ENCODE measurements around the gene LCLAT1. TPM values are rescaled to one million over a fixed set of nuclear protein-coding genes. Genes with fewer than 3 reads are reported as not detected.

Gene LCLAT1
- total RNA-seq, 1 donor from 2014 or later = 31.4 TPM

DNA sequence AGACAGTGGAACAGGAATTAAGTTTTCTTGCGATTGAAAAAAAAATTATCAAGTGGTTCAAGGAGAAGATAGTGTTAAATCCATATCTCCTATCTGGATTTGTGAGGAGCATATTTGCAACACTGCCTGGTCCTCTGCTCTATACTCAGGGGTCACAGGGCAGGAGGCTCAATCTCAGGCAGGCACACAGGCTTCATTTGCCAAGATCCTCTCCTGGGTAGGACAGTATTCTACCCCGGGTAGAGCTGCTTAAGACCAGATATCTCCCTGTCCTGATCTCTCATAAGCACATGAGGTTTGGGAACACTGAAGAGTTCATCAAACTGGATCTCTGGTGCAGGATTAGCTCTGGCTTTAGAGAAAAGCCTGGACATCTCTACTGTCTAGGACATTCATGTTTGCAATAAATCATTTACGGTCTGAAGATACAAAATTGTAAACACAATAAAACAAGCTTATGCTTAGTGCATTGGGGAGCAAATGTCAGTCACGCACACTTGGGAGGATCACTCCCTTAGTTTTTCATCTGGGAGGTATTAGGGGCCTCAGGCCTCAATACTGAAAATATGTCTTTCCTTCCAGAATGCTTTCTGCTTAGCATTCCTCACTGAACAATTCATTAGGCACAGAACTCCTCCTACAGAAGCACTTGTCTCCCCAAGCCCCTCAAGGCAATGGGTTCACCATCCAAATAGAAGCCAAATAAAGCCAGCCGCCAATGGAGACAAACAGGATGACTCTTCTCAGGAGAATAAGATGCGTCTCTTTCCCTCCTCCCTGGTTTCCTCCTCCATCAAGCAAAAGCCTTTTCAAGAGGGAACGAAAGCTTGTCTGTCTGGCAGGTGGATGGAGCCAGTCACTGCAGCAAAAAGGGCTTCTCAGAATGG is 34.1 kb upstream of the LCLAT1 start:
- Mint-ChIP-seq H3K36me3 (ENCODE audit: low read depth) (no peaks in the 10 kb centered on the region), H3K4me1 (peaks cover 42% of the 10 kb centered on the region), H3K27ac (no peak overlapping the region), H3K4me3 (no peak overlapping the region), H3K9me3 (peaks cover 5% of the 10 kb centered on the region), H3K27me3 (no peaks in the 10 kb centered on the region)
- intact Hi-C loops (cut with micrococcal nuclease) = loop anchor here (5.0 kb wide), 1 partner anchor 34 kb away; the partner anchor contains the start of gene LCLAT1
- DNase-seq = no peak

DNA sequence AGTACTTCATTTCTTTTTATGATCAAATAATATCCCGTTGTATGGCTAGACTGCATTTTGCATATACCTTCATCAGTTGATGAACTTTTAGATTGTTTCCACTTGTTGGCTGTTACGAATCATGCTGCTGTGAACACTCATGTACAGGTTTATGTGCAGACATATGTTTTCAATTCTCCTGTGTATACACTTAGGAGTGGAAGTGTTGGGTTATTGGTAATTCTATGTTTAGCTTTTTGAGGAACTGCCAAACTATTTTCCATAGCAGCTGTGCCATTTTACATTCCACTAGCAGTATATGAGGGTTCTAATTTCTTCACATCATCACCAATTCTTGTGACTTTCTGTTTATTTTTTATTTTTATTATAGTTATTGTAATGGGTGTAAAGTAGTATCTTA is 32.1 kb upstream of the LCLAT1 start:
- Mint-ChIP-seq H3K4me3 (no peak overlapping the region), H3K4me1 (peaks cover 23% of the 10 kb centered on the region), H3K9me3 (peaks cover 5% of the 10 kb centered on the region), H3K27me3 (no peaks in the 10 kb centered on the region), H3K36me3 (ENCODE audit: low read depth) (no peaks in the 10 kb centered on the region), H3K27ac (no peak overlapping the region)
- no peak for DNase-seq
- intact Hi-C loops (cut with micrococcal nuclease) = loop anchor here (5.0 kb wide), 1 partner anchor 32 kb away; the partner anchor contains the start of gene LCLAT1

DNA sequence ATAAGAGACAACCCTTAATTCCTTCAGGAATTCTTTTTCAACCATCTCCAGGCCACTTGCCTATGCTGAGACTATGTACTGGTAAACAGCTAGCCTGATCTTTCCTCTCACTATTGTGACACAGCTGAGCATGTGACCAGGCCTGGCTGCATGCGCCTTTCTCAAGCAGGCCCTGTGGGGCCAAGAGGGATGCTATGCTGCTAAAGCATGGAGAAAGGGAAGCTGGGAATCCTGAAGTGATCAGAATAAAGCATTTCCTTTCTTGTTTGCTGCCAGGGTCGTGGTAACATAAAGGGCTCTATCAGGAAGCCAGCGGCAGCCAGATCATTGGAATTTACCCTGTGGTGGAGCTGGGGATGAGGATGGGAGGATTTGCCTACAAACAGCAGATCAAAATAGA is 29.8 kb upstream of the LCLAT1 start:
- no peak for DNase-seq
- no peaks in the 10 kb centered on the region for H3K27me3 Mint-ChIP-seq
- peak overlapping the region; percentile 2 for H3K27ac Mint-ChIP-seq
- peaks cover 26% of the 10 kb centered on the region for H3K4me1 Mint-ChIP-seq
- H3K4me3 Mint-ChIP-seq = no peak overlapping the region
- intact Hi-C loops (cut with micrococcal nuclease) = no loop called here
- H3K9me3 Mint-ChIP-seq = peaks cover 5% of the 10 kb centered on the region
- no peaks in the 10 kb centered on the region for H3K36me3 Mint-ChIP-seq (ENCODE audit: low read depth)

DNA sequence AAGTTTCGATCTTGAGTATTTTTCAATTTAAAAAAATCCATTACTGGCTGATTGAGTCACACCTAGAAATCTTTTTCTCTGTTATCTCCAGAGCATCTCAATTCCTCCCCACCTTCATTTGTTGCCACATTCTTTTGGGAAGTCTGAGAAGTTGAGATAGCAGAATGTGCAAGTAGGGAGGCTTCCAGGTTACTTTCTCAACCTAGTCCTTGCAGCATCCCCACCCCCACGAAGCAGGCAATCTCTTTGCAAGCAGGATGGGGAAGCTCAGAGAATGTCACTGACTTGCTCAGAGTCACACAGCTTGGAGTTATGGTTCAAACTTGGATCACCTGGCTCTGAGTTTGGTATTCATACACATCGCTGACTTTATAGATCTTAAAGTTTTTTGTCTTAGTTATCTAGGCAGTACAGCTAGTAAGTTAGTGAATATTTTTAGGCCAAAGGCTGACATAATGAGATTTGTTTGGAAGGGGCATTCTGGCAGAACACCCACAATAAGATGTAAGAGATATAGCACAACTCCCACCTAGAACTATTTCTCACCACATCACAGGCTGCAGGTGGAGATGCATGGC is 25.9 kb upstream of the LCLAT1 start:
- H3K4me1 Mint-ChIP-seq = peaks cover 31% of the 10 kb centered on the region
- H3K27ac Mint-ChIP-seq = peak overlapping the region; percentile 89
- H3K4me3 Mint-ChIP-seq = peak overlapping the region; percentile 62
- no peaks in the 10 kb centered on the region for H3K27me3 Mint-ChIP-seq
- H3K9me3 Mint-ChIP-seq = peaks cover 2% of the 10 kb centered on the region
- peak; percentile 71 for DNase-seq
- H3K36me3 Mint-ChIP-seq (ENCODE audit: low read depth) = peaks cover under 1% of the 10 kb centered on the region
- intact Hi-C loops (cut with micrococcal nuclease) = loop anchor here (1.0 to 10.0 kb wide), 2 partner anchors 11 to 284 kb away; no protein-coding TSS in a partner anchor

DNA sequence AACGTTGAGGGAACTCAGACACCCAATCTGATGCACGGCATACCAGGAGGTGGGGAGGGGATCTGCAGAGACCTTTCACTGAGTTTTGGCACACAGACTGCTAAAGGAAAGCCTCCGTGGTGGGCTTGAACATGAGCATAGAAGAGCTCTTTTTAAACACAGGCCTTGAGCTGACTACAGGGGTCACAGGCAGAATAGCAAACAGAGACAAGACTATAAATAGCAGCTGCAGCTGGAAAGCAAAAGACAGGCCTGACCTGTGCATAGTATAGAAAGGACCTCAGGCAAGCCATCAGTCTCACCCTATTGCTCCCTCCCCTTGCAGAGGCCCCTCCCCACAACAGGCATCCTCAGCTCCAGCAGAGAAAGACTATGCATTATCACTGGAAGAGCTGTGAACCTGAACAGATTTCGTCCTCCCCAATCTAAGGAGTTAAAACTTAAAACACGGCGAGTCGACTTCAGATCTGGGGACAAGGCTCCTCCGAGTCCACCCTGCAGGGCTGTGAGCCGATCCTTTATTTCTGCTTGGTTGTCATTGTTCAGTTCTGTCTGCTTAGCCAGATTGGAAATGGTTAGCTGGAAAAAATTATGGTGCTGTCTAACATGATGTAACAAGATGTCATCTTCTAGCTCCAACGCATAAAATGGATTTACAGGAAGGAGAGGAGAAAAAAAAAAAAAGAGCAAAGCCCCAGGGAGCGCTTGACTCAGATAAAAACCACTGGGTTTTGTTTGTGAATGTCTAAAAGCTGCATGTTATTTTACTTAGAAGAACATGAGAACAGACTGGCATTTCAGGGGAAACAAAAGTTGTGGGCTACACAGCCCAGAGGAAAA is 25.2 kb upstream of the LCLAT1 start:
- H3K36me3 Mint-ChIP-seq (ENCODE audit: low read depth) = peaks cover 4% of the 10 kb centered on the region
- peak; percentile 76 for DNase-seq
- no peaks in the 10 kb centered on the region for H3K27me3 Mint-ChIP-seq
- peaks cover 7% of the 10 kb centered on the region for H3K9me3 Mint-ChIP-seq
- H3K4me1 Mint-ChIP-seq = peaks cover 34% of the 10 kb centered on the region
- intact Hi-C loops (cut with micrococcal nuclease) = loop anchor here (1.0 to 10.0 kb wide), 15 partner anchors 12 to 283 kb away; partner anchors contain the start of genes LBH, LCLAT1 and YPEL5
- H3K4me3 Mint-ChIP-seq = peak overlapping the region; percentile 62
- peak overlapping the region; percentile 89 for H3K27ac Mint-ChIP-seq

DNA sequence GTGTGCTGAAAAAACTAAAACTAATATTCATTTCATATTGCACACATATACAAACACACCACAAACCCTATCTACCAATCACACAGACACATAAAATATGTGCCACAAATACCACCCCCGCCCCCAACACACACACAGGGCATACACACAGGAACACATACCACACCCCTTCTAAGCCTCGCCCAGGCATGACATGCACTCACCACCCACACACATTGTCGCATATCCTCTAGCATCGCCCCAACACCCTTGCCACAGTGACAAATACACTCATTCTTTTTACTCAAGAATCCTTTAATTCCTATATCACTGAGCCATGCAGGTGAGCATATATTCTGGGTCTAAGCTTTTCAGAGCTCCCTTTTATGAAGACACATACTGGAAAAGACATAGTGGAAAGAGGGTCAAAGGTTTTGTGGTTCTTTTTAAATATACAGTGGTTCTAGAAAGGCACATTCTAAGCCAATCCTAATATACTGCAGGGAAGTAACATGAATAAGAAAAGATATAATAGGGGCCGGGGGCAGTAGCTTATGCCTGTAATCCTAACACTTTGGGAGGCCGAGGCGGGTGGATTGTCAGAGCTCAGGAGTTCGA is 24.5 kb upstream of the LCLAT1 start:
- Mint-ChIP-seq H3K27ac (peak overlapping the region; percentile 89), H3K27me3 (no peaks in the 10 kb centered on the region), H3K4me3 (peak overlapping the region; percentile 62), H3K4me1 (peaks cover 31% of the 10 kb centered on the region), H3K9me3 (peaks cover 7% of the 10 kb centered on the region), H3K36me3 (ENCODE audit: low read depth) (peaks cover 4% of the 10 kb centered on the region)
- intact Hi-C loops (cut with micrococcal nuclease) = loop anchor here (1.0 to 10.0 kb wide), 14 partner anchors 18 to 282 kb away; partner anchors contain the start of genes LBH, LCLAT1 and YPEL5
- peak; percentile 90 for DNase-seq

DNA sequence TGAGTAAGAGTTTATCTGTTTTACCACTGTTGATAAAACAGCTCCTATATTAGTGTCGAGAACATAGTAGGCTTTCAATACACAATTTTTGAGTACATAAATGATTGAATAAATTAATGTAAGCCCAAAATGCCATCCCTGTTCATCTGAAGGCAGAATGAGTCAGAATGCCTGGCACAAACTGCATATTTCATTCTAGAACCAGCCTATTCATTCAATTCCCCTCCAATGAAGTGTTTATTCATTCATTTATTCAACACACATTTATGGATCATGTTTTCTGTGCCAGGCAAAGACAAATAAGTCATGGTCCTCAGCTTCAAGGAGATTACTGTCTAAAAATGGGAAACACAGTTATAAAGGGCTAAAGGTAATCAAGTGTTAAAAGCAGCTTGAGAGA is 22.8 kb upstream of the LCLAT1 start:
- peaks cover 7% of the 10 kb centered on the region for H3K9me3 Mint-ChIP-seq
- no peak overlapping the region for H3K27ac Mint-ChIP-seq
- intact Hi-C loops (cut with micrococcal nuclease) = loop anchor here (10.0 kb wide), 1 partner anchor 281 kb away; no protein-coding TSS in a partner anchor
- DNase-seq = no peak
- peaks cover 6% of the 10 kb centered on the region for H3K36me3 Mint-ChIP-seq (ENCODE audit: low read depth)
- no peak overlapping the region for H3K4me3 Mint-ChIP-seq
- H3K4me1 Mint-ChIP-seq = peaks cover 45% of the 10 kb centered on the region
- H3K27me3 Mint-ChIP-seq = no peaks in the 10 kb centered on the region

DNA sequence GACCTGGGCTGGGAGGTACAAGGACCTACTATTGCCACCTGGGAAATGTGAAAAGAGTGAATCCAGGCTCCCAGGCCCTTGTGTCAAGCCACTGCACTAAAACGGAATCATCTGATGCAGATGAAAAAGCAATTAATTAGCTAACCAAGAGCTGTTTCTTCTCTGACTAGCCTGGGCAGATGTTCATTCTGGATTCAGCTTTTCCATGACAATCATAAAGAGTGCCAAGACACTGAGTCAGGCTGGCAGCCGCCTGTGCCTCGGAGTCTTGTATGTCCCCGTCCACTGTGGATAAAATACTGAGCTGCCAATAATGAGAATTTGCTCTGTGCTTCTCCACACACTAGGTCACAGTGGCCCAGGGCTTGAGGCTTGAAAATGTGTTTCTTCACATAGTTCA is 21.7 kb upstream of the LCLAT1 start:
- DNase-seq = no peak
- Mint-ChIP-seq H3K9me3 (peaks cover 7% of the 10 kb centered on the region), H3K27ac (no peak overlapping the region), H3K4me1 (peaks cover 46% of the 10 kb centered on the region), H3K27me3 (no peaks in the 10 kb centered on the region), H3K36me3 (ENCODE audit: low read depth) (peaks cover 6% of the 10 kb centered on the region), H3K4me3 (no peak overlapping the region)
- intact Hi-C loops (cut with micrococcal nuclease) = loop anchor here (10.0 kb wide), 1 partner anchor 279 kb away; no protein-coding TSS in a partner anchor

DNA sequence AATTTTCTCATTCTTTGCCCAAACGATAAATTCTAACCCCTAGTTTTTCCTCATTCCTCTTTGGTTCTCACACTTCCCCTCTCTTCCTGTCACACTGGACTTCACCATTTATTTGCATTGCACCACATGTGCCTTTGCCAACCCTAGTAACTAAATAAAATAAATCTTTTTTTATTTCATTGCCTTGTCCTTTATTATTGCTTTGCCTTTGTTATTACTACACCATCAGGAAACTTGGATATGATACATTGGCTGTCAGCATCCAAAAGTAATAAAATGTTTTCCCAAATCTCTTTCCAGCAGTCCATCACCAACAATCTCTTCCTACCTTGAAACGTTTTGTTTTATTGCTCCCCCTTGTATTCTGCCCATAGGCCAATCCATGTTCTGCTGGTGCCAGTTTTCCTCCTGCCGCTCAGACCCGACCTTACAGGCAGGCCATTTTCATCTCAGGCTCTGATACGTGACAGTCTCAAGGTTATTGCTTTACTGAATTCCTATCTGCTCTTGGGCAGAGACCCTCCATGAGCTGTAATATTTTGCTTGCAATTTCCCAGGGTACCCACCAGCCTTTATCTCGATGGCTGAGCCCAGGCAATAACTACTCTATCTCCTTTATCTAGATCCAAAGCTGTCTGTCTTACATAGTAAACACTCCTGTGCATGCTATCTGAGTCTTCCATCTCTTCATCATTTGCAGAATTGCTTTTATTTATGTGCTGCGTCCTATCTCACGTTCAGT is 19.3 kb upstream of the LCLAT1 start:
- H3K9me3 Mint-ChIP-seq = peaks cover 7% of the 10 kb centered on the region
- H3K36me3 Mint-ChIP-seq (ENCODE audit: low read depth) = peaks cover 6% of the 10 kb centered on the region
- H3K27ac Mint-ChIP-seq = peak overlapping the region; percentile 78
- H3K4me3 Mint-ChIP-seq = peak overlapping the region; percentile 39
- no peak for DNase-seq
- intact Hi-C loops (cut with micrococcal nuclease) = loop anchor here (1.0 to 10.0 kb wide), 2 partner anchors 19 to 277 kb away; no protein-coding TSS in a partner anchor
- peaks cover 27% of the 10 kb centered on the region for H3K4me1 Mint-ChIP-seq
- no peaks in the 10 kb centered on the region for H3K27me3 Mint-ChIP-seq

DNA sequence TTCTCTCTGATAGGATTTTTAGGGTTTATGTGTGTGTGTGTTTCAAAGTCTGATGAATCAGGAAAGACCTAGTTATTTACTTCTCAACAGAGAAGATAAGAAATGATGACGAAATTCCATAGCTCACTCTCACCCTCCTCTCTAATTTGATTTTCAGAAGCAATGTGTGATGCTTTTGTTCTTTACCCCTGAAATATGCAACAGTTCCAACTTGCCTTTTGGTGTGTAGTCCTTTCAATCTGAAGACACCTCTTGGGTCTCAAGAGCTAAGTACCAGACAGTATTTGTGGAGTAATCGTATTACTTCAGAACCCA is 18.7 kb upstream of the LCLAT1 start:
- intact Hi-C loops (cut with micrococcal nuclease) = loop anchor here (1.0 to 10.0 kb wide), 2 partner anchors 18 to 276 kb away; no protein-coding TSS in a partner anchor
- Mint-ChIP-seq H3K36me3 (ENCODE audit: low read depth) (peaks cover 6% of the 10 kb centered on the region), H3K27me3 (no peaks in the 10 kb centered on the region), H3K4me1 (peaks cover 25% of the 10 kb centered on the region), H3K4me3 (peak overlapping the region; percentile 39), H3K9me3 (peaks cover 7% of the 10 kb centered on the region), H3K27ac (peak overlapping the region; percentile 78)
- no peak for DNase-seq

DNA sequence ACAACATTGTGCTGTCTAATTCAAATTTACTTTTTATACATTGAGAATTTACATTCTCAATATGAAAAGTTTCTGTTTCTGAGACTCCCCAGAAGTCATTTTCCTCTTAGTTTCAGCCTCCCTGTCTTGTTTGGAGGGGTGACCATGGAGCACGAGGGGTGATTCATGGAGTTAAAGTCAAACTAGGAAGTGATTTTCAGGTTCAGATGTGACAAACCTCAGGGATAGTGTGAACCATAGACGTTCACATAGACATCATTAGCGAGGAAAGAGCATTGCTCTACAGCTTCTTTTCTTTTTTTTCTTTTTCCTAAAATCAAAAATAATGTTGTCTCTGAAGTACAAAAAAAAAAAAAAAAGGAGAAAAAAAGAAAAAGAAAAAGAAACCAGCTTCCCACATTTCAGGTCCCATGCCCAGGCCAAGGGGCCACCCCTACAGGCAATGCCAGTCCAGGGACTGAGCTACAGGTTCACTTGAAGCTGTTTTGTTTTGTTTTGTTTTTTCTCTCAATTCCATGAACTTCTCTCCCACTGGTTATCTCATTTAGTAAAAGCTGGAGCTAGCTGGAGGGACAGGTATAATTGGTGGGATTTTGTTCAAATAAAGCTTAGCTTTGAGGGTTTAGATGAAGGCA is 18.1 kb upstream of the LCLAT1 start:
- peaks cover 25% of the 10 kb centered on the region for H3K4me1 Mint-ChIP-seq
- no peaks in the 10 kb centered on the region for H3K27me3 Mint-ChIP-seq
- intact Hi-C loops (cut with micrococcal nuclease) = loop anchor here (1.0 to 10.0 kb wide), 2 partner anchors 17 to 276 kb away; no protein-coding TSS in a partner anchor
- peaks cover 6% of the 10 kb centered on the region for H3K36me3 Mint-ChIP-seq (ENCODE audit: low read depth)
- no peak for DNase-seq
- peak overlapping the region; percentile 39 for H3K4me3 Mint-ChIP-seq
- H3K9me3 Mint-ChIP-seq = peaks cover 7% of the 10 kb centered on the region
- peak overlapping the region; percentile 78 for H3K27ac Mint-ChIP-seq

DNA sequence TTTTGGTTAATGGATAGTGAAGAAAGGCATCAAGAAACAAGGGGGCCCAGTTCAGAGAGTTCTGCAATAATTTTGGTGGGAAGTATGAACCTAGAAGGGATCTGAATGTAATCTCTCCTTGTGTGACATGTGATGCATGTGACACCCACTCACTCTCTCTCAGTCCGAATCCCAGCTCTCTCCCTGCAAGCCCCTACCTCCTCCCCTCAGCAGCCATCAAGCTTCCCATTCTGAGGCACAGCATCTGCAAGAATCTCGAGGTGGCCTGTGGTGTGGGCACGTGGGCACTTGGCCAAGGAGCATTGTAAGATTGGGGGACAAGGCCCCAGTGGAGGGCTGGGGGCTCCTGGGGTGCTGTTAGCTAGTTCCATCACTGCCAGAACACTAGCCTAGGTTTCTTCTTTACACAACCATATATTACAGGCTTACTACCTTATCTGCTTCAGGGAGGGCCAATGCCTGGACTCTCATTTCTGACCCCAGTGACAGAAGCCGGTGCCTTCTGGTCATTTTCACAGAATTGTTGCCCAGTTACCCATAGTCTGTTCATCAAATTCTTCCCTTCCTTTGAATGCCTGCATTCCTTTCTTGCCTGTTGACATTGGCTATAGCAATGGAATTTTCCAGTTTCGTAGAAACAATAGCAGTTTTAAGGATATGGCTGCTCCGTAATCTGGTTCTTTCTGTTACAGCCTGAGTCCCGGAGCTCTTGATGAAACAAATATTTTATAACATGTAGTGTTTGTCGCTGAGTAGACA is 13.3 kb upstream of the LCLAT1 start:
- H3K9me3 Mint-ChIP-seq = no peaks in the 10 kb centered on the region
- H3K36me3 Mint-ChIP-seq (ENCODE audit: low read depth) = no peaks in the 10 kb centered on the region
- H3K4me1 Mint-ChIP-seq = peaks cover 19% of the 10 kb centered on the region
- H3K4me3 Mint-ChIP-seq = no peak overlapping the region
- intact Hi-C loops (cut with micrococcal nuclease) = no loop called here
- no peaks in the 10 kb centered on the region for H3K27me3 Mint-ChIP-seq
- DNase-seq = no peak
- H3K27ac Mint-ChIP-seq = no peak overlapping the region
